ENCODE measurements around the gene FCER1G.

- TF ChIP-seq EZH2 (IDR thresholded peaks at IDR 0.05) (no peak), FOXP2 (optimal IDR thresholded peaks at IDR 0.05; ENCODE audit: control extremely low read depth, extremely low read length, insufficient read depth) (no peak)
Observed at GRCh38 chr1:161200421-161200991, 14.6 kb upstream of the FCER1G start.
